GM12878 (cell line): ENCODE measurements around the gene RALB. TPM values are rescaled to one million over a fixed set of nuclear protein-coding genes. Genes with fewer than 3 reads are reported as not detected.

Experiments
- ATAC-seq: fragments of 200-7000 bp; cut with Tn5 transposase; 3 replicates; pipeline ENCODE4 v1.9.1; 2020; ENCODE audit warnings: mild to moderate bottlenecking, moderate library complexity
- BruUV-seq: library from RNA; stranded (reverse); fragments of 400-500 nt; replicated peaks from 2 replicates; lab custom pipeline; 2021; lab: Mats Ljungman, UMichigan
- CTCF ChIA-PET: fragments of 300-600 bp; sonication (Branson Sonifier 250); formaldehyde crosslinking; extraction: SDS; loops from one replicate; lab custom pipeline; 2021; ENCODE audit warnings: inconsistent platforms; lab: Yijun Ruan, JAX
- POLR2A ChIA-PET: fragments of 350-600 bp; formaldehyde crosslinking; extraction: SDS; loops from one replicate; lab custom pipeline; 2021; ENCODE audit warnings: inconsistent platforms; lab: Charles Lee
- RAD21 ChIA-PET: fragments of 300-600 bp; sonication (Branson Sonifier 250); formaldehyde crosslinking; loops from one replicate; lab custom pipeline; 2023; ENCODE audit warnings: antibody characterized with exemption; ENCODE audit not compliant: unreplicated experiment; lab: Charles Lee
- SMC1A ChIA-PET: fragments of 300-600 bp; sonication (Branson Sonifier 250); formaldehyde crosslinking; loops from one replicate; lab custom pipeline; 2023; ENCODE audit not compliant: unreplicated experiment, uncharacterized antibody; lab: Charles Lee
- DNase-seq: peaks from one replicate; pipeline ENCODE4 v3.0.0-alpha.2; 2011; ENCODE audit warnings: low read depth, low spot score
- FAIRE-seq: peaks from 3 replicates; lab custom pipeline; 2011; peaks lifted over from hg19 to GRCh38; lab: Jason Lieb, UNC
- H2AFZ ChIP-seq: 2 replicates; pipeline ENCODE4 v1.6.0; 2011; ENCODE audit warnings: low read depth, low read length, control low read depth; ENCODE audit not compliant: control insufficient read depth
- H3K27ac ChIP-seq: 2 replicates; pipeline ENCODE4 v1.5.1; 2011; ENCODE audit warnings: control low read depth; ENCODE audit not compliant: control insufficient read depth, insufficient read depth
- H3K27me3 ChIP-seq, 2 experiments: replicated peaks in 1 of 2; 2 replicates each; pipeline versions ENCODE4 v1.6.0 to v1.6.1; 2011; ENCODE audit warnings: low read length in 1 of 2; ENCODE audit not compliant: control insufficient read depth in 2 of 2, insufficient read depth in 2 of 2
- H3K36me3 ChIP-seq, 2 experiments: 2 replicates each; pipeline ENCODE4 v1.5.1; 2011; ENCODE audit warnings: low read length in 1 of 2; ENCODE audit not compliant: control insufficient read depth in 2 of 2, insufficient read depth in 2 of 2
- H3K4me1 ChIP-seq: 2 replicates; pipeline ENCODE4 v1.6.1; 2011; ENCODE audit warnings: mild to moderate bottlenecking, low read length, moderate library complexity, mixed read lengths; ENCODE audit not compliant: control insufficient read depth, insufficient read depth
- H3K4me2 ChIP-seq: 2 replicates; pipeline ENCODE4 v1.6.0; 2011; ENCODE audit warnings: control low read depth; ENCODE audit not compliant: control insufficient read depth, insufficient read depth
- H3K4me3 ChIP-seq: fragments of 200-600 bp; sonication (generic); 2 replicates; pipeline ENCODE4 v1.5.1; 2016
- H3K79me2 ChIP-seq: 2 replicates; pipeline ENCODE4 v1.6.0; 2011; ENCODE audit warnings: low read length; ENCODE audit not compliant: control insufficient read depth, insufficient read depth
- H3K9ac ChIP-seq: 2 replicates; pipeline ENCODE4 v1.8.0; 2011; ENCODE audit warnings: low read length, control low read depth, mixed read lengths; ENCODE audit not compliant: control insufficient read depth, insufficient read depth
- H3K9me3 ChIP-seq: replicated peaks from 3 replicates; pipeline ENCODE4 v1.5.1; 2011; ENCODE audit warnings: mild to moderate bottlenecking, low read length; ENCODE audit not compliant: control insufficient read depth, insufficient read depth
- H4K20me1 ChIP-seq: 2 replicates; pipeline ENCODE4 v1.6.0; 2011; ENCODE audit not compliant: control insufficient read depth, insufficient read depth
- ASH2L ChIP-seq: fragments of 300-600, 200-600 bp; sonication (generic); IDR thresholded peaks from 2 replicates; pipeline ENCODE4 v1.6.1; 2017; ENCODE audit warnings: low read depth, mild to moderate bottlenecking, borderline replicate concordance
- CBX5 ChIP-seq: sonication (generic); IDR thresholded peaks from 2 replicates; pipeline ENCODE4 v1.6.1; 2016; ENCODE audit warnings: low read depth, moderate library complexity, mild to moderate bottlenecking, inconsistent platforms
- EGR1 ChIP-seq, 2 experiments: IDR thresholded peaks; 1 replicate in 1 of 2; 2 replicates in 1 of 2; pipeline ENCODE4 v1.6.1; 2011 to 2012; ENCODE audit warnings: low read depth in 2 of 2, low read length in 2 of 2, borderline replicate concordance in 1 of 2, mild to moderate bottlenecking in 1 of 2, moderate library complexity in 1 of 2
- FOXM1 ChIP-seq: IDR thresholded peaks from 2 replicates; pipeline ENCODE4 v1.6.1; 2012; ENCODE audit warnings: low read depth, mild to moderate bottlenecking, inconsistent platforms, low read length, moderate library complexity
- NR2C1 ChIP-seq: fragments of 450-650 bp; IDR thresholded peaks from 2 replicates; pipeline ENCODE4 v1.6.1; 2017; ENCODE audit warnings: antibody characterized with exemption, mild to moderate bottlenecking, moderate library complexity
- NR2F1 ChIP-seq: fragments of 450-650 bp; conservative IDR thresholded peaks from 2 replicates; pipeline ENCODE4 v1.6.1; 2017; ENCODE audit warnings: mild to moderate bottlenecking
- PAX5 ChIP-seq: IDR thresholded peaks from 2 replicates; pipeline ENCODE4 v1.6.1; 2011; ENCODE audit warnings: low read depth, low read length, borderline replicate concordance
- SIN3A ChIP-seq: IDR thresholded peaks from 2 replicates; pipeline ENCODE4 v1.6.1; 2012; ENCODE audit warnings: low read depth, low read length, improper control_type of control experiment
- SIX5 ChIP-seq: IDR thresholded peaks from 2 replicates; pipeline ENCODE4 v1.6.1; 2011; ENCODE audit warnings: mild to moderate bottlenecking, low read depth, low read length, moderate library complexity; ENCODE audit not compliant: severe bottlenecking
- ZNF384 ChIP-seq: IDR thresholded peaks from 2 replicates; pipeline ENCODE4 v1.6.1; 2012; ENCODE audit warnings: low read depth, mild to moderate bottlenecking, low read length, improper control_type of control experiment, borderline replicate concordance
- ZZZ3 ChIP-seq: IDR thresholded peaks from 2 replicates; pipeline ENCODE4 v1.6.1; 2011; ENCODE audit warnings: low read depth; ENCODE audit not compliant: control insufficient read depth, insufficient read length
- WGBS: methylation state at CpG from one replicate; pipeline ENCODE4 v1.1.6; 2016; ENCODE audit warnings: low lambda C conversion rate; ENCODE audit not compliant: insufficient replicate concordance, insufficient coverage; ENCODE audit errors: missing lambda C conversion rate; 5-methylcytosine and 5-hydroxymethylcytosine counted together
- in situ Hi-C: fragments of 300-500 bp; cut with MboI; formaldehyde crosslinking; loops from 9 replicates; pipeline ENCODE4 v1.14.3; 2018; ENCODE audit warnings: mixed read lengths
- intact Hi-C: fragments of 100-400 bp; cut with micrococcal nuclease; formaldehyde crosslinking; loops from one replicate; pipeline ENCODE4 v1.14.2; 2022; ENCODE audit not compliant: unreplicated experiment
- polyA plus RNA-seq, 11 experiments: library from polyadenylated mRNA; depleted of rRNA in 4 of 11; unstranded in 6 of 11; stranded (reverse) in 5 of 11; fragments of >200 nt; fragmentation: Nextera tagmentation in 4 of 11; fragmentation: Illumina TruSeq in 1 of 11; extraction: Ambion mirVana in 4 of 11; extraction: Trizol in 1 of 11; gene quantifications; 1 replicate in 1 of 11; 2 replicates in 10 of 11; pipeline versions ENCODE4 v1.2.1 to v1.2.3, GENCODE V29; 2011 to 2016; ENCODE audit warnings: inconsistent platforms in 2 of 11, missing spikeins in 2 of 11, low read depth in 1 of 11
- total RNA-seq, 4 experiments: library from RNA; depleted of rRNA in 3 of 4; stranded (reverse); fragments of >200 nt in 3 of 4; fragmentation: Illumina TruSeq in 1 of 4; extraction: Trizol in 1 of 4; gene quantifications; 2 replicates each; pipeline versions ENCODE4 v1.2.1 to v1.2.3, GENCODE V29; 2013 to 2021
- TF ChIP-seq, protein P1 (sequence below): fragments of 450-650 bp; IDR thresholded peaks from 2 replicates; pipeline ENCODE4 v1.6.1; 2016; ENCODE audit warnings: mild to moderate bottlenecking

RALB gene
- total and polyA plus RNA-seq, 10 of the 15 experiments (the other 5 are each of a cell fraction or from before 2014, with no cell fraction given), result 8.3 to 54.0 (median 24.2) TPM

DNA sequence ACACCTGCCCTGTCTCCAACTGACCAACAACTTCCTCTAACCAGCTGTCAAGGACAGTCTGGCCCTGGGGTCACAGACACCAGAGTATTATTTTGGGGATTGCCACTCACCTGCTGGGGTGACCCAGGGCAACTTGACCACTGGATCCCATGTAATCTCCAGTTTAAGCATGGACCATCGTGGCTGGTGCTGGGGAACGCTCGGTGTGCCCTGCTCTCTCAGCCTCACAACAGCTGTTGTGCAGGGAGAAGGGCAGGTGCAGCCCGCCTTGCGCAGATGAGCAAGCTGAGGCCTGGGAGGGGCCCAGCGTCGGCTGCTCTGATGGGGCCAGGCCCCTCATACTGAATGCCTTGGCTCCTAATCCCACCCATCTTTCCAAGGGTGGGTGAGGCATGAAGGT, 72.3 kb downstream of the RALB start (continued):
- no peak for TF ChIP-seq ASH2L
- TF ChIP-seq, protein P1, sequence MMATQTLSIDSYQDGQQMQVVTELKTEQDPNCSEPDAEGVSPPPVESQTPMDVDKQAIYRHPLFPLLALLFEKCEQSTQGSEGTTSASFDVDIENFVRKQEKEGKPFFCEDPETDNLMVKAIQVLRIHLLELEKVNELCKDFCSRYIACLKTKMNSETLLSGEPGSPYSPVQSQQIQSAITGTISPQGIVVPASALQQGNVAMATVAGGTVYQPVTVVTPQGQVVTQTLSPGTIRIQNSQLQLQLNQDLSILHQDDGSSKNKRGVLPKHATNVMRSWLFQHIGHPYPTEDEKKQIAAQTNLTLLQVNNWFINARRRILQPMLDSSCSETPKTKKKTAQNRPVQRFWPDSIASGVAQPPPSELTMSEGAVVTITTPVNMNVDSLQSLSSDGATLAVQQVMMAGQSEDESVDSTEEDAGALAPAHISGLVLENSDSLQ, result no peak

DNA sequence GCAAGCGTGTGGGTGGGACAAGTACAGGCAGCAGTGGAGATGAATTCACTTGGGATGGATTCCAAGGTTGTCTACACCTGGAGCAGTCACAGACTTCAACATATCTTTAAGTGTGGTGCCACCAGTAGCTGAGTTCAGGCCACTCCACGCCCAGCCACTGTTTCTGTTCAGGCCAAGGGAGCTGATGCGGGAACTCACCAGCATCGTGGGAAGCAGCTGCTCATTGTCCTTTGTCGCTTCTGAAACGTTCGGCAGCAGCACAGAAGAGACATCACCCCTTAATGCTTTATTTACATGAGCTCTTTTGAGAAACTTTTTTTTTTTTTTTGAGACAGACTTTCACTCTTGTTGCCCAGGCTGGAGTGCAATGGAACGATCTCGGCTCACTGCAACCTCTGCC, 73.4 kb downstream of the RALB start:
- no peak overlapping the region for H2AFZ ChIP-seq
- WGBS, result 55% methylated on average over 9 of the region's 9 CpGs
- H3K27ac ChIP-seq, result no peak overlapping the region
- H3K9me3 ChIP-seq, result no peaks in the 10 kb centered on the region
- intact Hi-C loops (no loop called here), in situ Hi-C loops (no loop called here)
- ChIA-PET POLR2A (interaction anchor here (1.2 kb wide), 1 partner anchor 12 kb away, joined by 8 read pairs; no protein-coding TSS in a partner anchor), SMC1A (interaction anchor here (0.5 to 2.0 kb wide), 2 partner anchors 11 to 17 kb away, joined by 5 read pairs; no protein-coding TSS in a partner anchor)
- H3K27me3 ChIP-seq, result peaks cover 3 to 5% of the 10 kb centered on the region in 2 experiments; a peak in 3 of 4 replicates
- ATAC-seq, result no peak
- no peak overlapping the region for H3K4me2 ChIP-seq
- no peaks in the 10 kb centered on the region for H4K20me1 ChIP-seq
- no peak for TF ChIP-seq ZNF384
- TF ChIP-seq NR2F1, result no peak
- TF ChIP-seq FOXM1, result no peak
- no peak for TF ChIP-seq EGR1 (IDR thresholded peaks at IDR 0.05; ENCODE audit: borderline replicate concordance in 1 of 2, low read depth in 2 of 2, low read length in 2 of 2)
- no peak for TF ChIP-seq PAX5
- TF ChIP-seq SIX5, result no peak
- TF ChIP-seq SIN3A, result no peak
- TF ChIP-seq ZZZ3, result no peak
- no peak for TF ChIP-seq NR2C1
- TF ChIP-seq CBX5, result no peak
- TF ChIP-seq, all 136 proteins: peak for 0
- no peak for DNase-seq
- ChIA-PET CTCF (interaction anchor here (0.7 to 1.5 kb wide), 4 partner anchors 13 to 613 kb away, joined by 3 to 5 read pairs (median 4); no protein-coding TSS in a partner anchor), RAD21 (no interaction called here)
- Histone ChIP-seq H3K4me3 (no peak overlapping the region), H3K36me3 (no peaks in the 10 kb centered on the region), H3K79me2 (no peaks in the 10 kb centered on the region), H3K9ac (no peak overlapping the region), H3K4me1 (no peaks in the 10 kb centered on the region; the same call in 1 of the 2 replicates)
- FAIRE-seq, result no peak
- BruUV-seq, result no TSS peak
